Effector CD4-positive, alpha-beta T cell (primary cell): ENCODE measurements around the gene BMP7. TPM values are rescaled to one million over a fixed set of nuclear protein-coding genes. Genes with fewer than 3 reads are reported as not detected.

Source experiments
- DNase-seq: peaks from one replicate; pipeline ENCODE4 v3.0.0-alpha.2; 2020
- total RNA-seq: gene quantifications from one replicate; lab custom pipeline; 2026; lab: John Stamatoyannopoulos, UW

Gene BMP7
- total RNA-seq, result not detected

- no peak for DNase-seq
Observed at GRCh38 chr20:57266291-57267157, at the start of gene BMP7. TSS of gene BMP7 (minus strand) at chr20:57266641. CDS start at chr20:57266122, 519 bp downstream.

GRCh38 chr20:57315976-57316480 is 49.6 kb upstream of the BMP7 start:
- no peak for DNase-seq

- no peak for DNase-seq
Observed at GRCh38 chr20:57315083-57315975, 48.9 kb upstream of the BMP7 start.

GRCh38 chr20:57313951-57314350 is 47.5 kb upstream of the BMP7 start:
- no peak for DNase-seq

- no peak for DNase-seq
Observed at GRCh38 chr20:57313230-57313629, 46.8 kb upstream of the BMP7 start.

- no peak for DNase-seq
Observed at GRCh38 chr20:57312138-57312537, 45.7 kb upstream of the BMP7 start.

- no peak for DNase-seq
Observed at GRCh38 chr20:57310821-57311514, 44.5 kb upstream of the BMP7 start.

GRCh38 chr20:57309544-57310115 is 43.2 kb upstream of the BMP7 start:
- no peak for DNase-seq

- no peak for DNase-seq
Observed at GRCh38 chr20:57308451-57309271, 42.2 kb upstream of the BMP7 start.

GRCh38 chr20:57306747-57307146 is 40.3 kb upstream of the BMP7 start:
- no peak for DNase-seq

GRCh38 chr20:57301026-57301425 is 34.6 kb upstream of the BMP7 start:
- no peak for DNase-seq

- DNase-seq, result no peak
Observed at GRCh38 chr20:57298457-57298856, 32.0 kb upstream of the BMP7 start.

- no peak for DNase-seq
Observed at GRCh38 chr20:57294550-57294949, 28.1 kb upstream of the BMP7 start.

GRCh38 chr20:57293995-57294394 is 27.6 kb upstream of the BMP7 start:
- DNase-seq, result no peak

GRCh38 chr20:57292611-57293010 is 26.2 kb upstream of the BMP7 start:
- no peak for DNase-seq

- no peak for DNase-seq
Observed at GRCh38 chr20:57291694-57292093, 25.3 kb upstream of the BMP7 start.

- no peak for DNase-seq
Observed at GRCh38 chr20:57291003-57291402, 24.6 kb upstream of the BMP7 start.

GRCh38 chr20:57290178-57290484 is 23.7 kb upstream of the BMP7 start:
- DNase-seq, result no peak

- no peak for DNase-seq
Observed at GRCh38 chr20:57289391-57290177, 23.1 kb upstream of the BMP7 start.

GRCh38 chr20:57288651-57289277 is 22.3 kb upstream of the BMP7 start:
- DNase-seq, result no peak
